Breast epithelium (tissue), 3 donors: ENCODE data around the gene HOXB4.

Experiments
- CTCF ChIP-seq, 3 donors: fragments of 450-650 bp; IDR thresholded peaks; one replicate each; pipeline ENCODE4 v1.5.1; 2016 to 2017; ENCODE audit warnings: antibody characterized with exemption in 3 of 3, mild to moderate bottlenecking in 3 of 3, moderate library complexity in 3 of 3
- POLR2A ChIP-seq: fragments of 450-650 bp; IDR thresholded peaks from one replicate; pipeline ENCODE4 v1.6.1; 2016; ENCODE audit warnings: antibody characterized with exemption, mild to moderate bottlenecking, moderate library complexity

- TF ChIP-seq CTCF (IDR thresholded peaks at IDR 0.05) (no peak), POLR2A (no peak)
Observed at GRCh38 chr17:48530208-48530886, 47.8 kb downstream of the HOXB4 start.
